T-helper 17 cell (primary cell): ENCODE measurements around the gene SLC9A5. TPM values are rescaled to one million over a fixed set of nuclear protein-coding genes. Genes with fewer than 3 reads are reported as not detected.

ENCODE experiments used
- ATAC-seq: fragments of 150-1000 bp; cut with Tn5 transposase; 2 replicates; pipeline ENCODE4 v1.10.0; 2021; ENCODE audit warnings: mild to moderate bottlenecking, moderate library complexity
- DNase-seq, 3 donors: peaks; one replicate each; pipeline versions ENCODE4 v3.0.0 to v3.0.0-alpha.2; 2020 to 2021
- H3K9me3 ChIP-seq: one replicate; pipeline ENCODE4 v1.7.0; 2013; ENCODE audit warnings: low read length, mild to moderate bottlenecking; ENCODE audit not compliant: control insufficient read depth, poor library complexity, severe bottlenecking
- H3K27ac Mint-ChIP-seq: one replicate; pipeline ENCODE4 v1.8.0; 2022; ENCODE audit warnings: mild to moderate bottlenecking, moderate library complexity, mixed read lengths
- H3K27me3 Mint-ChIP-seq: one replicate; pipeline ENCODE4 v1.8.0; 2022; ENCODE audit warnings: mixed read lengths
- H3K36me3 Mint-ChIP-seq: one replicate; pipeline ENCODE4 v1.8.0; 2022; ENCODE audit warnings: low read depth, mixed read lengths
- H3K4me1 Mint-ChIP-seq: one replicate; pipeline ENCODE4 v1.8.0; 2022; ENCODE audit warnings: mild to moderate bottlenecking, mixed read lengths
- H3K4me3 Mint-ChIP-seq: one replicate; pipeline ENCODE4 v1.8.0; 2022; ENCODE audit warnings: mild to moderate bottlenecking, moderate library complexity, mixed read lengths
- total RNA-seq, 4 donors: library from RNA in 2 of 4; stranded (reverse) in 2 of 4; gene quantifications; one replicate each; pipeline ENCODE4 v1.2.3 and lab custom pipeline; 2022 to 2026

Gene SLC9A5
- total RNA-seq, 2 donors from 2014 or later: 1.3 to 1.4 TPM

DNA sequence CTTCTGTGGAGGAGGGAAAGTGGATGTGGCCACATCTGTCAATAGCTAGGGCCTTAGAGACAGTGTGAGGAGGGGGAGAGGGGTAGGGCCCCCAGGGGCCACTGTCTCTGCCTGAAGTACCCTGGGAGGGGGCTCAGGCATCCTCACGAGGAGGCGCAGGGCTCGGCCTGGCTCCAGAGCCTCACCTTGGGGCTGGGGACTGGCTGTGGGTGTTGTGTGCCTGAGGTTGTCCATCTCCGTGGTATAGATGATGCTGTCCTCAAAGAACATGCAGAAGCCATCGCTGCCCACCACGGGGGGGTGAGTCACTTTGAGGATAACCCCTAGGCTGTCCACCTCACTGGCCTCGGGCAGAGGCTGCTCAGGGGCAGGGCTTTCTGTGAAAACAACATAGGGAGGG, 42.7 kb downstream of the SLC9A5 start:
- H3K36me3 Mint-ChIP-seq: no peaks in the 10 kb centered on the region
- H3K27ac Mint-ChIP-seq: no peak overlapping the region
- no peaks in the 10 kb centered on the region for H3K9me3 ChIP-seq
- peaks cover 3% of the 10 kb centered on the region for H3K4me1 Mint-ChIP-seq
- H3K27me3 Mint-ChIP-seq: peaks cover 4% of the 10 kb centered on the region
- ATAC-seq (no peak), DNase-seq (no peak)
- no peak overlapping the region for H3K4me3 Mint-ChIP-seq

DNA sequence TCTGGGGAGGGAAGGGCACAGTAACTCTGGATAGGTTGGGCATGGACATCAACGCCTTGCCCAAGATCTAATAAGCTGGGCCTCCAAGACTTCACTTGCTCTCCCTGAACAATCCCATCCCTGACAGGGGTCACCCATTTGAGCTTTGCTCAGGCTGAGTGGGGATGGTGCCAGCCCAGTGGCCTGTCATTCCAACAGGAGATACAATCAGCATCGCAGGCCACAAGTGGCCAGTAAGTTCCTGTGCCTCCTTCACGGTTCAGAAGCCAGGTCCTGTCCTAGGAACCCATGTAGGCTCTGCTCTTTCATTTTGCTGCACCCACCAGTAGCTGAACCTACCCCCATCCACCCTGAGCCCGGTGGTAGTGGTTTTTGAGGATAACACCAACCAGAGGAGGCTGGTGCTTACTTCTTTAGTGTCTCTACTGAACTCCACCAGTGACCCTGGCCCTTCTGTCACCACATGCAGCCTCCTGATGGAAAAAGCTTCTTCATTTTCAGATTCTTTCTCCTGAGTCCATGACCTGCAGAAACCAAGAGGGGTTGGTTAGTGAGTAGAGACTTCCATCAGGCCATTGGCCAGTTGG, 45.5 kb downstream of the SLC9A5 start:
- no peak overlapping the region for H3K4me3 Mint-ChIP-seq
- peaks cover 4% of the 10 kb centered on the region for H3K4me1 Mint-ChIP-seq
- H3K27ac Mint-ChIP-seq: peak overlapping the region; percentile 39
- H3K36me3 Mint-ChIP-seq: no peaks in the 10 kb centered on the region
- H3K9me3 ChIP-seq: no peaks in the 10 kb centered on the region
- peaks cover 11% of the 10 kb centered on the region for H3K27me3 Mint-ChIP-seq
- no peak for DNase-seq
- ATAC-seq: no peak

DNA sequence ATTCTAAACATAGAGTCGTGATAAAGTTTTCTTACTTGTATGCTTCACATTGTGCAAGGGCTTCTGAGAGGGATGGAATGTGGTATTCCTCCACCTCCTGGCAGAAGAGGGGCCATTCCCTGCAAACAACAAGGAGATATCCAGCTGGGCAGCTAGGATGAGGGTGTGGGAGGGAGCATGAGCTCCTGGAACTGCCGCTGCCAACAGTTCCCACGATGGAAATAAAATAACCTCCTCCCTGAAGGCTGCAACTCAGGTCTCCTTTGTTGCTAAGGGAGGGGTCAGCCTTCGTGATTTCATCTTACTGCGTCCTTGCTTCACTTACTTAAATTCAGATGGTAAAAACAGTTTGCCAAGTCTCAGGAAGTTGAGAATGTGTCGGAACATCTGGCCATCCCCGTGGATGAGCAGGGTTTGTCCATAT, 46.2 kb downstream of the SLC9A5 start:
- Mint-ChIP-seq H3K27me3 (peaks cover 11% of the 10 kb centered on the region), H3K4me3 (no peak overlapping the region), H3K36me3 (no peaks in the 10 kb centered on the region), H3K27ac (no peak overlapping the region), H3K4me1 (peaks cover 2% of the 10 kb centered on the region)
- no peaks in the 10 kb centered on the region for H3K9me3 ChIP-seq
- no peak for ATAC-seq
- no peak for DNase-seq

DNA sequence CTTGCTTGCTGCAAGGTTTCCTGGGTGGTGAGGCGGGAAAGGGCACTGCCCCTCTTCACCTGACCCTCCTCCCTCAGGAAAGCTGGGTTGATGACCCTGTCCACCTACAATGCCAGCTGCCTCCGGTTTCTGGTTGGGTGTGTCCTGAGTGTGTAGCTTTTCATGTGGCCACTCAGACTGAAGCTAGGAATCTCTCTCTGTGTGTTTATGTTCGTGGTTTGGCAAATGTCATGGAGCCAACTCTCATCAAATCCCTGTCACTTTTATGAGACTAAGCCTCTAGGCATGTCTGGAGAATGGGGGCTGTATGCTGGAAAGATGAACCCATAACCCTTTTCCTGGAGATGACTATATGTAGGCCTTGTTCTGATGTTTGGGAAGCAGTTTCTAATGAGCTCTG, 47.6 kb downstream of the SLC9A5 start:
- Mint-ChIP-seq H3K4me3 (no peak overlapping the region), H3K27ac (no peak overlapping the region), H3K27me3 (peaks cover 22% of the 10 kb centered on the region), H3K4me1 (peaks cover 2% of the 10 kb centered on the region), H3K36me3 (no peaks in the 10 kb centered on the region)
- no peaks in the 10 kb centered on the region for H3K9me3 ChIP-seq
- ATAC-seq (no peak), DNase-seq (no peak)

DNA sequence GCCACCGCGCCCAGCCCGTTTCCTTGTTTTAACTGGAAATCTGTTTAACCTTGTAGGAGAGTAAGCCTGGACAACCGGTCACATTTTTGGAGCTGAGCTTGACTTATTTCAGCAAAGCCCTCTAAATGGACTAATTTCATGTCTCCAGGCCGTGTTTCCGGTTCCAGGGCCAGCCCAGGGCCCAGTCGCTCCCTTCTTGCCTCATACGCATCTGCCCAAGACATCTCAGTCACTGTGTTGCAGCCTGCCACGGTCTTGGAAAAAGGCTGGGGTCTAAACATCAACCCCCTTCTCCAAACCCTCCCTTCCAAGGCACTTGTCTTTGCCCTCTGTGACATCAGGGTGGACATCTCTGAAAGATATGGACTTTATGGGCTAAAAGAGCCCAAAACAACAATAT, 49.5 kb downstream of the SLC9A5 start:
- Mint-ChIP-seq H3K36me3 (no peaks in the 10 kb centered on the region), H3K27ac (no peak overlapping the region), H3K4me1 (peaks cover 2% of the 10 kb centered on the region), H3K4me3 (no peak overlapping the region), H3K27me3 (peaks cover 22% of the 10 kb centered on the region)
- DNase-seq: no peak
- no peaks in the 10 kb centered on the region for H3K9me3 ChIP-seq
- no peak for ATAC-seq

DNA sequence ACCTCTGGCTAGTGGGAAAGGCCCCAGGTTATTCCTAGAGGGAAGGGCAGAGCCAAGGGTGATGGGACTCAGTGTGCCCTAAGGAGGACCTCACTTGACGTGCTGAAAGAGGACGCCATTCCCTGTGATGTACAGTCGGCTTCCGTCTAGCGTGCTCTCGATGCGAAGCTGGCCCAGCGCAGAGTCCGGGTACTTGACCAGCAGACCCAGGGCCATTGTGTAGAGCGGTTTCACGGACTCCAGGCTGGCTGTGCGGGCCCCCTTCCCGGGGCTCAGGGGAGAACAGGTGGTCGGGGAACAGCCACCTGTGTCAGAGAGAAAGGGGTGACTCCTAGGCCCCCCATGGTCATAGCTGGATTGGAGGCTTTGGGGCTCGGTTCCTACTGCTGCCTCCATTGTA, 50.5 kb downstream of the SLC9A5 start:
- peaks cover 5% of the 10 kb centered on the region for H3K4me1 Mint-ChIP-seq
- DNase-seq: no peak
- no peaks in the 10 kb centered on the region for H3K36me3 Mint-ChIP-seq
- no peak for ATAC-seq
- H3K9me3 ChIP-seq: no peaks in the 10 kb centered on the region
- peaks cover 22% of the 10 kb centered on the region for H3K27me3 Mint-ChIP-seq
- no peak overlapping the region for H3K27ac Mint-ChIP-seq
- no peak overlapping the region for H3K4me3 Mint-ChIP-seq

DNA sequence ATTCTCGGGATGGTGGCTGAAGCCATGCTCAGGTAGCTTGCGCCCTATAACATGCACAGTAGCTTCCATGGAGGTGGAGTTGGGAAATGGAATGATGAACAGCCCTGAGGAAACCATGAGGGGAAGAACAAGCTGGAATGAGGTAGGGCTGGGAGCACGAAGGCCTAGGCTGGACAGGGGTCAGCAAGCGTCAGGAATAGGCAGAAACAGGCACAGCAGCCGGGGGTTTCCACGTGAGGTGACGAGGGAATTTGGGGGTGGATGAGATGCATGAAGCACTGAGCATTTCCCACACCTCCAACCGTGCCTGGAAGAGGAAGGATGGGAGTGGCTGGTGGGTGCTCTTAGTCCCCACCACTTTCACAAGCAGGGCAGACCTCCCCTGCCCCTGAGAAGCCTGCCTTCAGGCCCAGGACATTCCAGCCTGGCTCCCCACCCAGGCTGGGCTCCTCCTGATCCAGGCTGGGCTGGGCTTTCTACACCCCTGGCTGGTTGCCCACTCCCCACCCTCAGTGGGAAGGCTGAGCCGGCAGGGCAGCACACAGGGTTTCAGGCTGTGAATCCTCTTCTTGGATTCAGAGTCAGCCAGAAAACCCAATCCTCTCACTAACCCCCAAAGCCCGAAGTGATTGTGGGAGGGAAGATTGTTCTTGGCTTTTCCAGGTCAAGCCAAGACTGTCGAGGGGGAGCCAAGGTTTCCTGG, 52.5 kb downstream of the SLC9A5 start:
- Mint-ChIP-seq H3K4me1 (peaks cover 5% of the 10 kb centered on the region), H3K27me3 (peaks cover 27% of the 10 kb centered on the region), H3K4me3 (no peak overlapping the region), H3K27ac (no peak overlapping the region), H3K36me3 (no peaks in the 10 kb centered on the region)
- no peak for DNase-seq
- ATAC-seq: no peak
- H3K9me3 ChIP-seq: no peaks in the 10 kb centered on the region

DNA sequence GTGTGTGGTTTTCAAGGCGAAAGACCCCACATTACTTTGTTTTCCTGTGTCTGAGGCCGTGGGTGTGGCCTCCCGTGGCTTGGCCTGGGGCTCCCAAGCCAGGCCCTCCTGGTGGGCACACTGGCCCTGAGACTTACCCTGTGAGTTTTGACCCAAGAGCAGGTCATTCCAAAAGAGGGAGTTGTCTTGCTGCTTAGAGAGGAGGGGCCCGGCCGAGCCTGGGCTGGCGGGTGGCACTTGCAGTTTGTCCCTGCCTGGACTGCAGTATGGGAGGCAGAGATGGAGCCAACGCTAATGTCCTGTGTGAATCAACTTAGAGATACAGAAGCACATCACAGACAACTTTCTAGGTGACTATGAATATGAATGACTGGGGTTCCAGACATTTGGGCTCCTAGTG, 53.3 kb downstream of the SLC9A5 start:
- DNase-seq (no peak), ATAC-seq (no peak)
- H3K27ac Mint-ChIP-seq: no peak overlapping the region
- H3K9me3 ChIP-seq: no peaks in the 10 kb centered on the region
- peaks cover 5% of the 10 kb centered on the region for H3K4me1 Mint-ChIP-seq
- H3K36me3 Mint-ChIP-seq: no peaks in the 10 kb centered on the region
- peaks cover 28% of the 10 kb centered on the region for H3K27me3 Mint-ChIP-seq
- no peak overlapping the region for H3K4me3 Mint-ChIP-seq

DNA sequence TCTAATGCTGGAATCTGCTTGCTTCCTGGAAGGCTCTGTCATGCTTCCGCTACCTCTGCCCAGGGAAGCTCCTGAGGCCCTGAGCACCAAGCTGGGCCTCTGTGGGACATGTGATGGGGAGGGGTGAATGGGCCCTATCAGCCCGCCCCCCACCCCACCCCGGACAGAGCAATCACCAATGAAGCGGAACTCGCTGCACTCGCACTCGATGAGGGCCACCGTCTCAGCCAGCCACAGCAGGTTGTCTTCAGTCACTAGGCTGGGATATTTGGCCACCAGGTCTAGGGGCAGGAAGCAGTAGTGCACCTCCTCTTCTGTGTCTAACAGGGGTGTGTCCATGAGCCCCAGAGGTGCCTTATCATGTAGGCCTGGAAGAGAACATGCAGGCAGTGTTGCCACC, 54.2 kb downstream of the SLC9A5 start:
- DNase-seq (no peak), ATAC-seq (no peak)
- H3K36me3 Mint-ChIP-seq: no peaks in the 10 kb centered on the region
- H3K9me3 ChIP-seq: no peaks in the 10 kb centered on the region
- no peak overlapping the region for H3K4me3 Mint-ChIP-seq
- peaks cover 28% of the 10 kb centered on the region for H3K27me3 Mint-ChIP-seq
- H3K4me1 Mint-ChIP-seq: peaks cover 3% of the 10 kb centered on the region
- H3K27ac Mint-ChIP-seq: no peak overlapping the region

DNA sequence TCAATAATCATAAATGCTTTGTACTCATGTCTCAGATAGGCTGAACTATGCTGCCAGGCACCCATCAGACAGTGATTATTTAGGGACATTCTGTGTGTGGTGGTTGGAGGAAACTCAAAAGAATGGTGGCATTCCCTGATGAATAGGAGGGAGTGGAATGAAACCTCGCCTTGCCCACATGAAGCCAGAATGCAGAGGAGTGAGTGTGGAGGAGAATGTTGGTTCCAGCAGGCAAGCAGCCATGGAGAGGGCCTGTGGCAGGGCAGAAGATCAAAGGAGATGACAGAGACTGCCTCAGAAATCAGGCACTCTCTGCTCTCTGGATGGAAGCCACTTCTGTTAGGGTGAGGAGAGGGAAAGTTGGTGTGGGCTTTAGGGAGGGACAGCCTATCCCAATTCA, 55.2 kb downstream of the SLC9A5 start:
- no peak overlapping the region for H3K27ac Mint-ChIP-seq
- DNase-seq (no peak), ATAC-seq (no peak)
- H3K9me3 ChIP-seq: no peaks in the 10 kb centered on the region
- H3K27me3 Mint-ChIP-seq: peaks cover 28% of the 10 kb centered on the region
- peaks cover 2% of the 10 kb centered on the region for H3K36me3 Mint-ChIP-seq
- no peak overlapping the region for H3K4me3 Mint-ChIP-seq
- H3K4me1 Mint-ChIP-seq: peaks cover 8% of the 10 kb centered on the region

DNA sequence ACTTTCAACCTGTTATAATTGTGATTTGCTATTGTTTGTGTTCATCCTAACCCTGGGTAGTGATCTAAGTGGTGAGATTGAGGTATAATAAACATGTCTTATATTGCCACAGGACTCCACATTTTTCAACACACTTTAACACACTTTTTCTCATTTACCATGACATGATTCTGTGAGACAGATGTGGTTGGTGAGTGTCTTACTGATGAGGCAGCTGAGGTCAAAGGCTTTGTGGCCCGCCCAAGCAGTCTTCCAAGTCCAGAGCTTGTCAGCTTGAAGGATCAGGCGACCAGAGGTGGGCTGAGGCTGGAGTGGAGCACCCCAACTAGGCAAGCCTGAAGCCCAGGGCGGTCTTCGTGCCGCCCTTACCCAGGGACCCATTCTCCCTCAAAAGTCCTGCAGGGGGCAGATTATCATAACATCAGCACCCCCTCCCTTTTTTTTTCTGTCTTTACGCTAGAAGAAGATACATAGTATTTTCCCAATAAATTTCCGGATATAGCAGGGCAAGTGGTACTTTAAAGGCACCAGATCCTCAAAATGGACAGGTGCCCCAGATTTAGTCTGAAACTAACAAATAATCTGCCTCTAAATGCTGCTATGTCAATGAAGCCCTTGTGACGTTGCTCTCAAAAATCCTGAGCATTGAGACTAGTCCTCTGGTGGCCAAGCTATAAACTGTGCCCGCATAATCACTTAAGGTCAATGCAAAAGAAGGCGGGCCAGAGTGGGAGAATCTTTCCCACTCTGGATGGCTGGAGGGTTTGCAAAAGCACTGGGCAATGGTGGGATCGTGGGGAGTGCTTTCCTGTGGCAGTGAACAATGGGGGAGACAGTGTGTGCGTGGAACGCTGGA, 56.7 kb downstream of the SLC9A5 start:
- no peaks in the 10 kb centered on the region for H3K9me3 ChIP-seq
- peaks cover 2% of the 10 kb centered on the region for H3K36me3 Mint-ChIP-seq
- DNase-seq: no peak
- ATAC-seq: no peak
- H3K27me3 Mint-ChIP-seq: peaks cover 25% of the 10 kb centered on the region
- H3K27ac Mint-ChIP-seq: peak overlapping the region; percentile 53
- H3K4me3 Mint-ChIP-seq: no peak overlapping the region
- H3K4me1 Mint-ChIP-seq: peaks cover 8% of the 10 kb centered on the region

DNA sequence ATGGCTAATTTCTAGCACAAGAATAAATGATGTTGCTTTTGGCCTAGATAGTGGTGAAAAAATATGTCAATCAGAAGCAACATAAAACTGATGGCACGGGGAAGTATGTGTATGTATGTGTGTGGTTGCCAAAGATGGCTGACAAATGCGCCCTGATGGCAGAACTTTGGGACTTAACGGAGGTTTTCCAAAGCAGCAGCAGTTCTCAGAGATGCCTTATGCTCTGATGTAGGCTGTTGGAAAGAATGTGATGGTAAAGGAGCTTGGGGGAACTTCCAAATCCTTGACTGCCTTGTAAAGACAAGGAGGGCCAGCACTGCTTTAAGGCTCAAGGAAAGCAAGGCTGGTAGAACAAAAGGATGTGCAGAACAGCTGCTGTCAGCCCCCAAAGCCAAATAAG, 61.8 kb downstream of the SLC9A5 start:
- DNase-seq (no peak), ATAC-seq (no peak)
- Mint-ChIP-seq H3K27me3 (peaks cover 16% of the 10 kb centered on the region), H3K4me3 (no peak overlapping the region), H3K36me3 (peaks cover 6% of the 10 kb centered on the region), H3K27ac (no peak overlapping the region), H3K4me1 (peaks cover 12% of the 10 kb centered on the region)
- no peaks in the 10 kb centered on the region for H3K9me3 ChIP-seq

DNA sequence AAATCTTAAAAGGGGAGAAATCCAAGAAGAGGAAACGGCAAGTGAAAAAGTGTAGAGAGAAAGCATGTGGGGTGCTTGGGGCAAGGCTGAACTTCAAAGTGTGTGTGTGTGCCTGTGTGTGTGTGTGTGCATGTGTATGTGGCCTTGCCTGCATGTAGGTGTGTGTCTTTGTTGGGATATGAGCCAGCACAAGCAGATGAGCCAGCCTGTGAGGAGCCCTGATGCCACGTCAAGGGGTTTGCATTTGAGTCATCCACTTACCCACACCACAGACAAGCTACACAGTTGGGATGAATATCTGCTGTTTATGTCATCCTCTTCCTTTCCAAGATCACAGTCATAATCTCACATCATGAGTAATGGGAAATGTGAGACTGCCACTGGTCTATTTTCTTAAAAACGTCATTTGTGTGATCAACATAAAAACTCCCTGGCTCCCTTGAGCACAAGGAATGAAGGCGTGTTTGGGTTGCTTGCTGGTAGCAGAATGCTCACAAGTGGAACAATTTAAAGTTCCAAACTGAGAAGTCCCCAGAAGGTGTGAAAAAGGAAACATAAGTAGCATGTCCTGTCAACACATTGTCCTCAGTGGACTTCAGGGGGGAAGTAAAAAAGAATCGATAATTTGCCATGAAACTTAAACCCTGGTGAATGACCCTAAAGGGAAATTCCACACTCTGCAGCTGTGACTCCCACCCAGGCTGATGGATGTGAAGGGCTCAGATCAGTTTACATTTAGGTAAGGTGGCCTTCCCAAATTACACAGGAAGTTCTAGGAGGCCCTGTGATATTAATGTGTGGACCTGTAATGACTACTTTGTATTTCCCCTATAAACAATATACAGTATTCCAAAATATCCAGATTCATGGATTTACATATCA, 63.1 kb downstream of the SLC9A5 start:
- H3K9me3 ChIP-seq: no peaks in the 10 kb centered on the region
- ATAC-seq (peak; percentile 64), DNase-seq (no peak)
- Mint-ChIP-seq H3K4me3 (no peak overlapping the region), H3K36me3 (peaks cover 6% of the 10 kb centered on the region), H3K27me3 (peaks cover 10% of the 10 kb centered on the region), H3K4me1 (peaks cover 12% of the 10 kb centered on the region), H3K27ac (no peak overlapping the region)
